ENCODE data around the gene PDSS2. TPM values are rescaled to one million over a fixed set of nuclear protein-coding genes. Genes with fewer than 3 reads are reported as not detected.

Gene PDSS2
- total and polyA plus RNA-seq, 9 donors = 6.6 to 10.2 (median 7.3) TPM

GRCh38 chr6:107235007-107235406, 224.4 kb downstream of the PDSS2 start:
- Histone ChIP-seq H3K4me1 (ENCODE audit: control insufficient read depth, insufficient read depth, low read length) (no peaks in the 10 kb centered on the region), H3K9me3 (replicated peaks; ENCODE audit: control insufficient read depth, low read depth, low read length) (peaks cover 2% of the 10 kb centered on the region), H3K4me3 (ENCODE audit: low read length) (no peak overlapping the region), H3K27ac (ENCODE audit: low read length) (no peak overlapping the region), H3K27me3 (ENCODE audit: control insufficient read depth, insufficient read depth, low read length) (no peaks in the 10 kb centered on the region), H3K36me3 (ENCODE audit: control insufficient read depth, insufficient read depth, low read length) (peaks cover 11% of the 10 kb centered on the region)
- no peak for DNase-seq
- 79% methylated on average over 2 of the region's 2 CpGs for WGBS (ENCODE audit: insufficient coverage)

GRCh38 chr6:107231243-107231642, 228.1 kb downstream of the PDSS2 start:
- Histone ChIP-seq H3K27ac (ENCODE audit: low read length) (no peak overlapping the region), H3K4me1 (ENCODE audit: control insufficient read depth, insufficient read depth, low read length) (no peaks in the 10 kb centered on the region), H3K36me3 (ENCODE audit: control insufficient read depth, insufficient read depth, low read length) (no peaks in the 10 kb centered on the region), H3K27me3 (ENCODE audit: control insufficient read depth, insufficient read depth, low read length) (no peaks in the 10 kb centered on the region), H3K4me3 (ENCODE audit: low read length) (no peak overlapping the region), H3K9me3 (replicated peaks; ENCODE audit: control insufficient read depth, low read depth, low read length) (peaks cover 2% of the 10 kb centered on the region)
- no peak for DNase-seq
- WGBS (ENCODE audit: insufficient coverage) = 70% methylated on average over 3 of the region's 3 CpGs

DNA sequence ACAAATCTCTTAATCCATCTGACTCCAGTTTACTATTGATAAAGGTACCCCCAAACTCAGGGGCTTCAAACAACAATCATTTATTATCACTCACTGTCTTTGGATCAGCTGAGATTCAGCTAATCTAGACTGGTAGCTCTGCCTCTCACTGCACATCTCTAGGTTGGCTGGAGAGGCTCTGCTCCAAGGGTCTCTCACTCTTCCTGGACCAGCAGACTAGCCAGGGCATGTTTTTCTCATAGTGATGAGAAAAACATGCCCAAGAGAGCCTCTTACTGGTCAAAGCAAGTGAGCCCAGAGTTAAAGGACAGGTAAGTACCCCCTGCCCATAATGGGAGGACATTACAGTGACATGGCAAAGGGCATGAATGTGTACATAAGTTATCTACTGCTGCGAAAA, 228.9 kb downstream of the PDSS2 start:
- no peak for DNase-seq
- no peak overlapping the region for H3K27ac ChIP-seq (ENCODE audit: low read length)
- no CpG with 5 or more reads among the region's 1 CpG for WGBS (ENCODE audit: insufficient coverage)
- H3K27me3 ChIP-seq (ENCODE audit: control insufficient read depth, insufficient read depth, low read length) = no peaks in the 10 kb centered on the region
- no peak overlapping the region for H3K4me3 ChIP-seq (ENCODE audit: low read length)
- no peaks in the 10 kb centered on the region for H3K4me1 ChIP-seq (ENCODE audit: control insufficient read depth, insufficient read depth, low read length)
- H3K36me3 ChIP-seq (ENCODE audit: control insufficient read depth, insufficient read depth, low read length) = no peaks in the 10 kb centered on the region
- H3K9me3 ChIP-seq (replicated peaks; ENCODE audit: control insufficient read depth, low read depth, low read length) = no peaks in the 10 kb centered on the region

DNA sequence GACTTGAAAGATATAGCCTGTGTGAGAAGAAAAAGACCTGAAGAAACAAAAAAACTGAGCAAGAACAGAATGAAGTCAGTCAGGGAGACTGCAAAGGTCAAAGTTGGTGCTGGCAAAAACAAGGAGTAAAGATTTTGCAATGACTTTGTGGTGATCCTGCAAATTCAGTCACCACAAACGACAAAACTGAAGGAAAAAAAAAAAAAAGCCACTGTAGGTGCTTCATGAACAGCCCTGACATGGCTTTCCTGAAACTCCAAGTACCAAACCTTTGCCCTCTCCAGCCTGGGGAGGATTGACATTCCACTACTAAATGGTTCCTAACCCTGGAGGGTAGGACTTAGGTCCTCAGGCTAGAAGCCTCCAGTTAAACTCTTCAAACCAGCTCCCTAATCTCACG, 229.3 kb downstream of the PDSS2 start:
- 100% methylated on average over 1 of the region's 2 CpGs for WGBS (ENCODE audit: insufficient coverage)
- DNase-seq = no peak

DNA sequence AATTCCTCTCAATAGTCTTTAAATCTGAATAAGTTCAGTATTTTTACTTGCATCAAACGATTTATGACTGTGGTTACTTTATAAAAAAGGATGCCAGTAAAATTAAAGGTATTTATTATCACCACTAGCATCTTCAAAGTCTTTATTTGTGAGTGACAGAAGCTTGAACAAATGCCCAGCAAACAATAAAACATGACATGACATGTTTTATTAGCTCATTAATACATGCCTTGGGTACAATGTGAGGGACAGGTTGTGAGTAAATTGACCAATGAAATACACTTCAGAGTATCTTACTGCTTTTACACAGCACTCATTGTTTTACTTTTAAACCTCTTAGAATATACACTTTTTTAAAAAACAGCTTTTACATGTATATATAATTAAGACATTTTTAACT, 230.6 kb downstream of the PDSS2 start:
- Histone ChIP-seq H3K36me3 (ENCODE audit: control insufficient read depth, insufficient read depth, low read length) (no peaks in the 10 kb centered on the region), H3K4me3 (ENCODE audit: low read length) (no peak overlapping the region), H3K27ac (ENCODE audit: low read length) (no peak overlapping the region), H3K4me1 (ENCODE audit: control insufficient read depth, insufficient read depth, low read length) (no peaks in the 10 kb centered on the region), H3K9me3 (replicated peaks; ENCODE audit: control insufficient read depth, low read depth, low read length) (no peaks in the 10 kb centered on the region), H3K27me3 (ENCODE audit: control insufficient read depth, insufficient read depth, low read length) (no peaks in the 10 kb centered on the region)
- WGBS (ENCODE audit: insufficient coverage) = no CpG with 5 or more reads among the region's 1 CpG
- no peak for DNase-seq

More for the DNA sequence above, 229.3 kb downstream of the PDSS2 start:
- Histone ChIP-seq H3K4me3 (ENCODE audit: low read length) (no peak overlapping the region), H3K27ac (ENCODE audit: low read length) (no peak overlapping the region), H3K9me3 (replicated peaks; ENCODE audit: control insufficient read depth, low read depth, low read length) (no peaks in the 10 kb centered on the region), H3K4me1 (ENCODE audit: control insufficient read depth, insufficient read depth, low read length) (no peaks in the 10 kb centered on the region), H3K36me3 (ENCODE audit: control insufficient read depth, insufficient read depth, low read length) (no peaks in the 10 kb centered on the region), H3K27me3 (ENCODE audit: control insufficient read depth, insufficient read depth, low read length) (no peaks in the 10 kb centered on the region)

GRCh38 chr6:107221519-107221918, 237.8 kb downstream of the PDSS2 start:
- Histone ChIP-seq H3K4me3 (ENCODE audit: low read length) (no peak overlapping the region), H3K27me3 (ENCODE audit: control insufficient read depth, insufficient read depth, low read length) (no peaks in the 10 kb centered on the region), H3K27ac (ENCODE audit: low read length) (no peak overlapping the region), H3K4me1 (ENCODE audit: control insufficient read depth, insufficient read depth, low read length) (no peaks in the 10 kb centered on the region), H3K9me3 (replicated peaks; ENCODE audit: control insufficient read depth, low read depth, low read length) (no peaks in the 10 kb centered on the region), H3K36me3 (ENCODE audit: control insufficient read depth, insufficient read depth, low read length) (no peaks in the 10 kb centered on the region)
- WGBS (ENCODE audit: insufficient coverage) = no CpG with 5 or more reads among the region's 2 CpGs
- DNase-seq = no peak

- 100% methylated on average over 2 of the region's 4 CpGs for WGBS (ENCODE audit: insufficient coverage)
Observed at GRCh38 chr6:107219851-107220250, 239.5 kb downstream of the PDSS2 start.

GRCh38 chr6:107218142-107218541, 241.2 kb downstream of the PDSS2 start:
- 0% methylated on average over 1 of the region's 2 CpGs for WGBS (ENCODE audit: insufficient coverage)
- no peak overlapping the region for H3K27ac ChIP-seq (ENCODE audit: low read length)
- no peaks in the 10 kb centered on the region for H3K36me3 ChIP-seq (ENCODE audit: control insufficient read depth, insufficient read depth, low read length)
- no peaks in the 10 kb centered on the region for H3K4me1 ChIP-seq (ENCODE audit: control insufficient read depth, insufficient read depth, low read length)
- DNase-seq = no peak
- H3K4me3 ChIP-seq (ENCODE audit: low read length) = no peak overlapping the region
- H3K27me3 ChIP-seq (ENCODE audit: control insufficient read depth, insufficient read depth, low read length) = no peaks in the 10 kb centered on the region
- H3K9me3 ChIP-seq (replicated peaks; ENCODE audit: control insufficient read depth, low read depth, low read length) = no peaks in the 10 kb centered on the region

More at GRCh38 chr6:107219851-107220250, 239.5 kb downstream of the PDSS2 start:
- no peaks in the 10 kb centered on the region for H3K36me3 ChIP-seq (ENCODE audit: control insufficient read depth, insufficient read depth, low read length)
- H3K27me3 ChIP-seq (ENCODE audit: control insufficient read depth, insufficient read depth, low read length) = no peaks in the 10 kb centered on the region
- no peaks in the 10 kb centered on the region for H3K9me3 ChIP-seq (replicated peaks; ENCODE audit: control insufficient read depth, low read depth, low read length)
- no peak overlapping the region for H3K4me3 ChIP-seq (ENCODE audit: low read length)
- H3K27ac ChIP-seq (ENCODE audit: low read length) = no peak overlapping the region
- no peaks in the 10 kb centered on the region for H3K4me1 ChIP-seq (ENCODE audit: control insufficient read depth, insufficient read depth, low read length)
- no peak for DNase-seq

DNA sequence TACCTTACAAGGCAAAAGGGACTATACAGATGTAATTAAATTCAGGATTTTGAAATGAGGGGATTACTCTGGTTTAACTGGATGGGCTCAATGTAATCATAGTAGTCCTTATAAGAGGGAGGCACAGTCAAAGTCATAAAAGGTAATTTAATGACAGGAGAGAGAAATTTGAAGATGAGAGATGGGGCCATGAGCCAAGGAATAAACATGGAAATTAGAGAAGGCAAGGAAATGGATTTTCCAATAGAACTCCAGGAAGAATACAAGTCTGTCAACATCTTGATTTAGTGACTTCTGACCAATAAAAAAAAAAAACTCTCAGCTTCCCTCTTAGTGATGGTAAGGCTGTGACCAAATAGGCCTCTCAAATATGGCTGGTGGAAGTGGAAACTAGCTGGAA, 242.1 kb downstream of the PDSS2 start:
- no peaks in the 10 kb centered on the region for H3K9me3 ChIP-seq (replicated peaks; ENCODE audit: control insufficient read depth, low read depth, low read length)
- DNase-seq = no peak
- no peak overlapping the region for H3K27ac ChIP-seq (ENCODE audit: low read length)
- no peaks in the 10 kb centered on the region for H3K36me3 ChIP-seq (ENCODE audit: control insufficient read depth, insufficient read depth, low read length)
- H3K27me3 ChIP-seq (ENCODE audit: control insufficient read depth, insufficient read depth, low read length) = no peaks in the 10 kb centered on the region
- H3K4me1 ChIP-seq (ENCODE audit: control insufficient read depth, insufficient read depth, low read length) = no peaks in the 10 kb centered on the region
- no peak overlapping the region for H3K4me3 ChIP-seq (ENCODE audit: low read length)

DNA sequence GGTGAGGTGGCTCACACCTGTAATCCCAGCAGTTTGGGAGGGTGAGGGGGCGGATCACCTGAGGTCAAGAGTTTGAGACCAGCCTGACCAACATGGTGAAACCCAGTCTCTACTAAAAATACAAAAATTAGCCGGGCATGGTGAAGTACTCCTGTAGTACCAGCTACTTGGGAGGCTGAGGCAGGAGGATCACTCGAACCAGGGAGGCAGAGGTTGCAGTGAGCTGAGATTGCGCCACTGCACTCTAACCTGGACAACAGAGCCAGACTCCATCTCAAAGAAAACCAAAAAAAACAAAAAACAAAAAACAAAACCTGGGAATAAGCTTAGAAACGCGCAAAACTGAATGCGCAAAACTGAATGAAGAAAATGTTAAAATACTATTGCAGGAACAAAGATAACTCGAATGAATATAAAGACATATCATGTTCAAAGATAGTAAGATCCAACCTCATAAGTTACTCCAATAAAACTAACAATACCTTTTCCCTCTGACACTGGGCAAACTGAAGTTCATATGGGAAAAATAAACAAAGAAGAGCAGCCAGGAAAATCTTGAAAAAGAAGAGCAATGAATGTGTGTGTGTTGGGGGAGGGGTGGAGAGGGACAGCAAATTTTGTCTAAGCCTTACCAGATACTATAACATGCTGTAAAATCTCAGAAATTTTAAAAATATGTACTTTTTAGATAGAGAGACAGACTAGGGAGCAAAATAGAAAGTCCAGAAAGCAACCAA, 243.0 kb downstream of the PDSS2 start:
- no peak overlapping the region for H3K27ac ChIP-seq (ENCODE audit: low read length)
- no peaks in the 10 kb centered on the region for H3K9me3 ChIP-seq (replicated peaks; ENCODE audit: control insufficient read depth, low read depth, low read length)
- H3K27me3 ChIP-seq (ENCODE audit: control insufficient read depth, insufficient read depth, low read length) = no peaks in the 10 kb centered on the region
- DNase-seq = no peak
- WGBS (ENCODE audit: insufficient coverage) = 100% methylated on average over 1 of the region's 8 CpGs
- no peak overlapping the region for H3K4me3 ChIP-seq (ENCODE audit: low read length)
- no peaks in the 10 kb centered on the region for H3K4me1 ChIP-seq (ENCODE audit: control insufficient read depth, insufficient read depth, low read length)
- no peaks in the 10 kb centered on the region for H3K36me3 ChIP-seq (ENCODE audit: control insufficient read depth, insufficient read depth, low read length)

DNA sequence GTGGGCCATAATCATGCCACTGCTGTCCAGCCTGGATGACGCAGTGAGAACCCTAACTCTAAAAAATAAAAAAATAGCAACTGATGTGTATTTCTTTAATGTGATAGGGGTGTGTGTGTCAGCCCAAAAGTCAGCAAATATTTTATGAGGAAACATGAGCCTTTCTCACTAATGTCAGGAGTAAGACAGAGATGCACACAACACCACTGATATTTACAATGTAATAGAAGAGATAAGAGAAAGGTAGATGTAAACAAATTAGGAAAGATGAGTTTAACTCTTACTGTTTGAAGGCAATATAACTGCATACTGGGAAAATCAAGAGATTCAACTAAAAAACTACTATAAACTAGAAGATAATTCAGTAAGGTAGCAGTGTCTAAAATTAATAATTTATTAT, 244.0 kb downstream of the PDSS2 start:
- Histone ChIP-seq H3K27ac (ENCODE audit: low read length) (no peak overlapping the region), H3K36me3 (ENCODE audit: control insufficient read depth, insufficient read depth, low read length) (no peaks in the 10 kb centered on the region), H3K27me3 (ENCODE audit: control insufficient read depth, insufficient read depth, low read length) (no peaks in the 10 kb centered on the region), H3K9me3 (replicated peaks; ENCODE audit: control insufficient read depth, low read depth, low read length) (no peaks in the 10 kb centered on the region), H3K4me1 (ENCODE audit: control insufficient read depth, insufficient read depth, low read length) (no peaks in the 10 kb centered on the region), H3K4me3 (ENCODE audit: low read length) (no peak overlapping the region)
- no CpG with 5 or more reads among the region's 1 CpG for WGBS (ENCODE audit: insufficient coverage)
- DNase-seq = no peak

All from muscle of leg (tissue), 11 donors.